ENCODE results near the gene ZCCHC9.
"Not testable (repeated sequence)": the region's sequence is repeated elsewhere in the genome, so short reads cannot be mapped to it uniquely, and the experiment has no call there.

Gene ZCCHC9

DNA sequence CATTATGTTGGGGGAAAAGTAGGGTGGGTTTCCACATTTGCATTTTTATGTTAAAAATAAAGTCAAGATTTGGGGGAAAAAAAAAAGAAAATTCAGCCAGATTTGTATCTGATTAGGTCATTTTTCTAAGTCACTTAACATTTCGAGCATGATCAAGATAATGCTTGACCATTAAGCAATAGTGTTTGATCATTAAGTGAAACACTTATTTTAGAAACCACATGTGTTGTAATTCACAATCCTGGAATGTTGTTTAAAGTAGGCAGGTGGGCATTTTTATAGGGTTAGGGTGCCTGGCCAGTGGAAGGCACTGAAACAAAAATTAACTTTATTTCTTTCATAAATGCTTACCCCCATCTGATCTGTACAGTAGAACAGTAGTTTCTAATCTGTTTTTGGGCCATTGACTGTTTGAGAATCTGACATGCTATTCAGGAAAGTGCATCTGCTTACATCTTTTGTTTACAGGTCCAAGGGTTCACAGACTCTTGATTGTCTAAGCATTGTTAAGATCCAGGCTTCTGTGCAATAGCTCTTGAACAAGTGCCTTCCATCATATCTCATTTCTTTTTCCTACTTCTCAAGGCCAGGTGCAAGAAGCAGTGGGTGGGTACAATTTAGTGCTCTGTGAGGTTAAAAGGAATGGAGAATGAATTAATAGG lies 9.1 kb downstream of the ZCCHC9 start:
- DNase-seq = no peak

DNA sequence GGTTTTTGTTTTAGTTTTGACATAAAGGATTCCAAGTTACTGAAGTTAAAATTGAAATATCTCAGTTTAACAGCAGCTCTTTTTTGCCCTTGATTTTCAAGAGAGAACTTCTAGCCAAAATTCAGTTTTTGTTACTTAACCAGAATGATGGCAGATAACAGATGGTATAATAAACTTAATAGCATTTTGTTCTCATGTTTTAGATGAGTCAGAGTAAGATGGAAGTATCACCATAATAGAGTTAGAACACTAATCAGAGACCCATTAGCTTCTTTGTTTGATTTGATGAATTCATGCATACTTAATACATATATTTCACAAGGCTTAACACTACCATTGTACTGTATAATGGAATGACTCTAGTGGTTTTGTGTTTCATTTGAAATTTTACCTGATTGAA lies 11.9 kb downstream of the ZCCHC9 start:
- no peak for DNase-seq

DNA sequence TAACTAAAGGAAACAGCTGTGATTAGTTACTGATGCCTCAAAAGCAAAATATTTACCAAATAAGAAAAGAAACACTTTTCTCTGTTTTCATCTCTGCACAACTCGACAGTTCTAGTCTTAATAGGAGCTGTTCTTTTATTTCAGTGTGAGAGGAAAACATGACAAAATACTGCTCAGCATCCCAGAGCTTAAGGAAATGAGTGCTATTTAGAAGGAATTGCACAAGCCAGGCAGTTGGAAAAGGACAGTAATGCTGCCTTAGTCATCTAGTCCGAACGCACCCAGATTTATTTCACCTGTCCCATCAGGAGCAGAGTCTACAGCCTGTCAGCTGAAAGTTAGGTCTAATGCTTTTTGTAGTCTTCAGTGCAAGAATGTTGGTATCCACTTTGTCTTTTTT lies 12.3 kb downstream of the ZCCHC9 start:
- DNase-seq = no peak

DNA sequence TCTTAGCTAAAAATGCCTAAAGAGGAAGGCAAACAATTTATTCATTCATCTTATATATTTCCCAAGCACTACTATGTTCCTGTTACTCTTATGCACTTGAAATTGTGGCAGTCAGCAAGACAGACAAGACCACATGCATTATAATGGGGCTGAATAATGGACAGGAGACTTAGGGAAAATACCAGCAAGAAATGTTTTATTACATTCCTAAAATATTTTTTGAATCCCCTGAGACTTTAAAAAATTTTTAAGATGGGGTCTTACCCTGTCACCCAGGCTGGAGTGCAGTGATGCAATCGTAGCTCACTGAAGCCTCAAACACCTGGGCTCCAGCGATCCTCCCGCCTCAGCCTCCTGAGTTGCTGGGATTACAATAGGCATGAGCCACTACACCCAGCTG lies 13.2 kb downstream of the ZCCHC9 start:
- no peak for DNase-seq

DNA sequence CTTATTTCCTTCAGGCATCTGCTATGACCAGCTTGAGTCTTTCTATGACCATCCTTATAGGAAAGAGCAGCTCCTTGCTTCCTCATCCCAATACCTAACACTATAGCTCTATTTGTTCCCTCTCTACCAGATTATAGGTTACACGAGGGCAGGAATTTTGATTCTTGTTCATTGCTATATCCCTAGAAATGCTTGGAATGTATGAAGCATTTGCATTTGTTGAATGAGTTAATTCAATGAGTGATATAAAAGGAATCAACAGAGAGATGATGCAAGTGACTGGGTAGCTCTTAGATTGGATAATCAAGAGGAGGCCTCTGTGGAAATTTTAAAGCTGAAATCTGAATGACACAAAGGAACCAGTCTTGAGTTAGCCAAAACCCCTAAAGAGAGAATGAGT lies 13.9 kb downstream of the ZCCHC9 start:
- no peak for DNase-seq

DNA sequence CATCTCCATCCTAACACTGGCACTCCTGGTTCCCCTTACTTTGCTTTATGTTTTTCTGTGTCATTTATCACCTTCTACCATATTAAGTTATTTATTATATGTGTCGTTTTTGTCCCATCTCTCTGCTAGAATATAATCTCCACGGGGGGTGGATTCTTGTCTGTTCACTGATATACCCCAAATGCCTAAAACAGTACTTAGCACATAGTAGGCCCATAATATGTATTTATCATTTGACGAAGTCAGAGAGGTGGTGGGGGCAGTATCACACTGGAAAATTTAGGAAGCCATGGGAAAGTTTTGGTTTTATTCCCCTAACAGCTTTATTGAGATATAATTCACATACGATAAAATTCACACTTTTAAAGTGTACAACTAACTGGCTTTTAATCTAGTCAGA lies 14.4 kb downstream of the ZCCHC9 start:
- DNase-seq = no peak

DNA sequence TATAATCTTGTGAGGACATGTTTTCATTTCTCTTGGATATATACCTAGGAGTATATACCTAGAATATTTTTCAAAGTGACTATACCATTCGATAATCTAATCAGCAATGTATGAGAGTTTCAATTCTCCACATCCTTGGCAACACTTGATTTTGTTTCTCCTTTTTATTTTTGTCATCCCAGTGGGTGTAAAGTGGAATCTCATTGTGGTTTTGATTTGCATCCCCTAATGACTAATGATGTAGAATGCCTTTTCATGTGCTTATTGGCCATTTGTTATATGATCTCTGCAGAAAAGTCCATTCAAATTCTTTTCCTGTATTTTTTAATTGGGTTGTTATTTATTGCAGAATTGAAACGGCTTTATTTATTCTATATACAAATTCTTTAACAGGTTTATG lies 15.2 kb downstream of the ZCCHC9 start:
- DNase-seq = no peak

DNA sequence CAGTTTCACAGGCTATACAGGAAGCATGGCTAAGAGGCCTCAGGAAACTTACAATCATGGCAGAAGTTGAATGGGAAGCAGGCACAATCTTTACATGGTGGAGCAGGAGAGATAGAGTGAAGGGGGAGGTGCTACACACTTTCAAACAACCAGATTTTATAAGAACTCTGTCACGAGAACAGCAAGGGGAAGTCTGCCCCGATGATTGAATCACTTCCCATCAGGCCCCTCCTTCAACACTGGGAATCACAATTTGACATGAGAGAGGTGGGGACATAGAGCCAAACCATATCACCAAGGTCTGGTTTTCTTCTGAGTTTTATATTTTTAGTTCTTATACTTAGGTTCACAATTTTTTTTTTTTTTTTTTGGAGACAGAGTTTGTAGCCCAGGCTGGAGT lies 16.1 kb downstream of the ZCCHC9 start:
- no peak for DNase-seq

DNA sequence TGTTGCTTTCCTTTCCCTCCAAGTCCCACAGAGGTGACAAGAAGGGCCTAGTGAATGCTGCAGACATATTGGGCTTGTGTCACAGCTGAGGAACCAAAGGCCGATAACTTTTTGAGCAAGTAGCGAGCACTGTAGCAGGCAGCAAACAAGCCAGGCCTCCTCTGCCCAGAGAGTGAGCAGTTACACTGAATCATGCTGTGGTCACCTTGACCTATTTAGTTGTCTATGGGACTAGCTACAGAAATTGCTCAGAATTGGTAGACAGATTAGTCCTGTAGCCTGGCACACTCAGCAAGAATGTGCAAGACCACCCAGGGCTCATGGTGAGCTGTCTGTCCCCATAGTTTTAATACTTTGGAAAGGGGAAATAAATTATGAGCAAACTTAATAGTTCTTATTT lies 25.2 kb downstream of the ZCCHC9 start:
- peak; percentile 13 for DNase-seq

DNA sequence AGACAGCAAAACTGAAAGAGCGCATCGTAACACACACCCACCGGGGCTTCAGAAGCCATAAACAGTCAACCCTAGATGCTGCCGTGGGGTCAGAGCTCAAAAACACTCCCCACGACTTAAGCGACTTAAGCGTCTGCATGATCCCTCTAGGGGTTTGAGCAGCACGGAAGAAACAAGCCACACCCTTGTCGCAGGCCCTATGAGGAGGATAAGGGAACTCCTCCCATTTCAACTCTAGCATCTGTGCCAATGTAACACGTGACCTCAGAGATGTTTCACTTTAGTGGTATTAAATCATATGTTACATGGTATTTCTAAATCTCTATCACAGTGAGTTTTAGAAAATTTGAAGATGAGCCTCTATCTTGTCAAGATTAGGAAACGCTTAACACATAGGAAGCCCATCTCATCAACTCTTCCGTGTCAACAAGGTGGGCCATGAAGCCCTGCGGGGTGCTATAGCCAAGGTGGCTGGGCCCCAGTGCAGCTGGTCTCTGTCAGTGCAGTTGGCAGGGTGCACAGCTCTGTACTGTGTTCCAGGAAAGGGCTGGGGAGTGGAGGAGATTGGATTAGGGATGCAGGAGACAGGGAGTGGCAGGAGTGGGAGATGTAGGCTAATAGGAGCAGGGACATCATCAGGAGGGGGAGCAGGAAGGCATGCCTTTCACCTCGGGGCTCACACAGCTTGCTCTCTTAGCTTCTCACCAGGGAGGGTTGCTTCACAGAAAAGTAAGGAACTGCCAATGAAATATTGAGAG lies 33.1 kb downstream of the ZCCHC9 start:
- DNase-seq = no peak

DNA sequence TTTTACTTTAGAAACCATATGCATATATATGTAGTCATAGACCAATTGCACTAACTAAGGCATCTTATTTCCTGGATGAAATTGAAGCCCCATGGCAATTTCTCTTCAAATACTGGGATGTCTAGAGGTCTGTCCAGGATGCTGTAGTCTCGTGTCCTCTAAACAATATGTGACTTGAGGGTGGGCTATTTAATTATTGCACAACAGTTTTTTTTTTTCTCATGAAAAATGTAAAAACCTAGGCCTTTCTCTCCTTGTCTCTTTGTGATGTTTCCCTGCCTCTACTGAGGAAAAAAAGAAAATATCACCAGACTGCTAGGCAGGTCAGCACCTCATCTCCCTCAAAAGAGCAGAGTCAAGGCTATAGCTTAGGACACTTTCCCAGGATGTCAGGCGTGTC lies 34.6 kb downstream of the ZCCHC9 start:
- DNase-seq = no peak

DNA sequence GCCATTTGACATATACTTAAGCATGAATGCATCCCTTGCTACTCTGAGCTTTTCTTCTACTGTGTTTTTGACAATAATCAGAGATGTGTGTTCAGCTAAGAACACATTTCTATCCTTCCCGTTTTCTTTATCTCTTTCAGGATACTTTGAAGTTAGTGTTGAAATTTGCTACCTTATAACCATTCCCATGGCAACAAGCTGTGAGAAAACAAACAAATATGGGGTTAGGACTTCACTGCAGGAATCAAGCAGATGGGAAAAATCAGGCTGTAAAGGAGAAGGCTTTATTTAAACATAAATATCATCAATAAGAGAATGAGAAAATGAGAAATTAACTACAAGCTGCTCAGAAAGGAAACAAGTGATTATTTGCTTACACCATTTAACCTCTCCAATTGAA lies 35.2 kb downstream of the ZCCHC9 start:
- DNase-seq = no peak

DNA sequence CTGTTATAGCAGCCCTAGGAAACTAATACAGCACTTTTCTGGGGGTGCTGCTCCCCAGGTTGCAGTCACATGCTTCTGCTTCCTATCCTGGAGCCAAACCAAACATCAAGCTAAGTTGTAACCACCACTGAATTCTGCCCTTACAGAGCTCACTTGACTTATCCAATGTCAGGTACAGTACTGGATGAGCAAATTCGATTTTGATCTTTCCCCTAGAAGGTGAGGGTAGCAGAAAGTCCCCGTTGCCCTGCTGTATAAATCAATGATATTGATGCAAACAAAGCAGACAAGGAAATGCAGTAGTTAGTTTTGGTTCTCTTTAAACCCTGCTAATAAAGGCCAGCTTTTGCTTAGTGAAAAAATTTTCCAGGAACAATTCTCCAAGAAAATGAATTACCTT lies 36.4 kb downstream of the ZCCHC9 start:
- DNase-seq = no peak

DNA sequence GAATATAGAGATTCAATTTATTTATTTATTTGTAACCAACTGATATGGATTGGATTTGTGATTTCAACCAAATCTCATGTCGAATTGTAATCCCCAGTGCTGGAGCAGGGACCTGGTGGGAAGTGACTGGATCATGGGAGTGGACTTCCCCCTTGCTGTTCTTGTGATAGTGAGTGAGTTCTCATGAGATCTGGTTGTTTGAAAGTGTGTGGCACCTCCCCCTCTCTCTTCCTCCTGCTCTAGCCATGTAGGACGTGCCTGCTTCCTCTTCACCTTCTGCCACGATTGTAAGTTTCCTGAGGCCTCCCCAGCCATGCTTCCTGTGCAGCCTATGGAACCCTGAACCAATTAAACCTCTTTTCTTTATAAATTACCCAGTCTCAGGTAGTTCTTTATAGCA lies 36.8 kb downstream of the ZCCHC9 start:
- DNase-seq = not testable (repeated sequence)

DNA sequence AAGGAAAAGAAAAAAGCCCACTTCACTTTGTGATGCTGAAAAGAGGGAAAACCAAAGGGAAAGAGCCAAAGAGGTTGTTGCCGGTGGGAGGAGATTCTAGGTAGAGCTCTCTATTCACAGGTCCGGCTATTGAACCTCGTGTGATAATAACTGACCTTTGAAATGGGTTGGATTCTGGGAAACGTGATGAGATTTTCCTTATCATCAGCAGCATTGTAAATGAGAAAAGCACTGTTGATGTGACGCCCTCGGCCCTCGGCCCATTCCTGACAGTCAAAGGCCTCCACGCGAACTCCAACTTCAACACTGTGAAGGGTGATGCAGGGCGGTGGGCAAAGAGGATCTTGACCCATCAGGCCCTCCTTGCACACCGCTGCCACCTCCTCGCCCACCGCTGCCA lies 43.3 kb downstream of the ZCCHC9 start:
- DNase-seq = no peak

DNA sequence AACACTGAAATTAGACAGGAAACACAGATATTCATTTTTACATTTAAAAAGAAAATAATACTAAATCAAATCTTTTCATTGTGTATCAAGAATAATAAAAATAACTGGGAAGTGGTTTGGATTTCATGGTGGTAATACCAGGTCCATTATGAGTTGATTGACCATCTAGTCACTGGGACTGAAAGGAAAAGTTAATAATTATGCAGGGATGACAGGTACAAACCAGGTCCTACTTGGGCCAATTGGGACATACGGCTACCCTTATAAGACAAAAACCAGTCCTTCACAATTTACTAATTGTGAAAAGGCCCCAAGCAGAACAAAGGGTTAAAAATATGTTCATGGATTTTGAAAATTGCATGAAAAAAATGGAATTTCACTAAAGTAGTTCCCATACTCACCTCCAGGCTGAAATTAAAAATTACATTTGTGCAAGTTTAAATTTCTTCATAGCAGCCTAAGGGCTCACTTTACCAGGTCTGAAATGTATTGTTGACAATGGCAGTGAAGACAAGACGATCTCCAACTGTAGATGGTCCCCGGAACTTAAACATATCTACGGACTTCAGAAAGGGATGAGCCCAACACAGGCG lies 44.1 kb downstream of the ZCCHC9 start:
- no peak for DNase-seq

DNA sequence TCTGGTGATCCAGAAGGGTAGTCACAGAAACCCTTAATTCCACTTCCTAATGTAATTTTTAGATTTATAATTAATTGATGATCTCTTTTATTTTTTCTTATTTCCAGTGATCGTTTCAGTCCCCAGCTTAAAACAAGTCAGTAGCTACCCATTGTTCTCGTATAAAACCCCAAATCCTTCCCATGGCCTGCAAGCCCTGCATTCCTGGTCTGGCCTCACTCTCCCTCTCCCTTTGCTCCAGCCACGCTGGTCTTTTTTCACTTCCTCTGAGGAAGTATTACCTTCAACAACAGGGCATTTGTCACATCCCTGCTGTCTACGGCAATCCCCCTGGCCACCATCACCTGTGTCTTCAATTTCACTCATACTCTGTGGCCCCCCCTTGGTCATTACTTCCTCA lies 47.8 kb downstream of the ZCCHC9 start:
- DNase-seq = no peak

DNA sequence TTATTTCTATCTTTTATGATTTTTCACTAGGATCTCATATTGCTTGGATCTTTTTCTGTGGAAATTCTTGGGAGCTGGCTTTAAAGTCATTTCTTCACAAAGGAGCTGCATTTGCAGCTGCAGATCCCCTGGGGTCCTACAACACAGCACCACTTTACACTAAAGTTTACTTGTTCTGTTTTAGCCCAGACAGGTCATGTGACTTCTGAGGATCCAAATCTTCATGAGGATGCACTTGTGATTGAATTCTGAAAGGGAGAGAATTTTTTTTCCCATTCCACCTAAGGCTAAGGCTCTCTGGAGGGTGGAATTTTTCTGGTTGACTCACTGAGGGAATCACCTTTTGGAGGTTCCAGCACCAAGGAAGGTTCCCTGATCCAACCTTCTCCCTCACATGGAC lies 49.1 kb downstream of the ZCCHC9 start:
- DNase-seq = no peak

DNA sequence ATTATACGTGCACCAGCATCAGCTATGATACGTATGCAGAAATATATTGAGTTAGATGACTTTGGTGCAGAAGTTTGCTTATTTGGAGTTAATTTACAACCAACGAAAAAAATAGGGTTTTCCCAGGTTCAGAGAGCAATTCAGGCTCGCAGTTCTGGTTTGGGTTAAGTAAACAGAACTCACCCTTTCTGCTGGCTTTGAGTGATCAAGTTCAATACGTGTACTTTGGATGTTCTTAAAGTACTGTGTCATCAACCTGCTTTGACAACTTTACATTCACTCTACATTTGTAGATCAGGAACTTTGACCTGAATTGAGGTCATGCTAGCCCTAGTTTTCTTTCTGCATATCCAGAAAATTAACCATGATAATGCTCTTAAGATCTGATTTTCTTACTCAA lies 51.8 kb downstream of the ZCCHC9 start:
- no peak for DNase-seq

DNA sequence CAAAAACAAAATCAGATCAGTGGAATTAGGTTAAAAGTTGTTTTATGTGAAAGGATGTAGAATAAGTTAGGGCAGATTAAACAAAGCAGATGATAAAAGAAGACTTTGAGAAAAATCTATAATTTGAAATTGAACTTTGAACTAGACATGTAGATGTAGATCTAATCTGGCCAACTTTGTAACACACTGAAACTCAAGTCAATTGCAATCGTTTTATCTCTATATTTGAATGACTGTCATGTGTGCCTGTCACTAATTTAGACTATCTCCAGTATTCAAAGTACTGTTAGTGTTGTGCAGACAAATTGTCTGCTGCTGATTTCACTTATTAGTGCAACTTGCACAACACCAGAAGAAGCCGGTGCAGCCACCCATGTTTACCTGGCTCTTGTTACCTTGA lies 52.7 kb downstream of the ZCCHC9 start:
- no peak for DNase-seq

DNA sequence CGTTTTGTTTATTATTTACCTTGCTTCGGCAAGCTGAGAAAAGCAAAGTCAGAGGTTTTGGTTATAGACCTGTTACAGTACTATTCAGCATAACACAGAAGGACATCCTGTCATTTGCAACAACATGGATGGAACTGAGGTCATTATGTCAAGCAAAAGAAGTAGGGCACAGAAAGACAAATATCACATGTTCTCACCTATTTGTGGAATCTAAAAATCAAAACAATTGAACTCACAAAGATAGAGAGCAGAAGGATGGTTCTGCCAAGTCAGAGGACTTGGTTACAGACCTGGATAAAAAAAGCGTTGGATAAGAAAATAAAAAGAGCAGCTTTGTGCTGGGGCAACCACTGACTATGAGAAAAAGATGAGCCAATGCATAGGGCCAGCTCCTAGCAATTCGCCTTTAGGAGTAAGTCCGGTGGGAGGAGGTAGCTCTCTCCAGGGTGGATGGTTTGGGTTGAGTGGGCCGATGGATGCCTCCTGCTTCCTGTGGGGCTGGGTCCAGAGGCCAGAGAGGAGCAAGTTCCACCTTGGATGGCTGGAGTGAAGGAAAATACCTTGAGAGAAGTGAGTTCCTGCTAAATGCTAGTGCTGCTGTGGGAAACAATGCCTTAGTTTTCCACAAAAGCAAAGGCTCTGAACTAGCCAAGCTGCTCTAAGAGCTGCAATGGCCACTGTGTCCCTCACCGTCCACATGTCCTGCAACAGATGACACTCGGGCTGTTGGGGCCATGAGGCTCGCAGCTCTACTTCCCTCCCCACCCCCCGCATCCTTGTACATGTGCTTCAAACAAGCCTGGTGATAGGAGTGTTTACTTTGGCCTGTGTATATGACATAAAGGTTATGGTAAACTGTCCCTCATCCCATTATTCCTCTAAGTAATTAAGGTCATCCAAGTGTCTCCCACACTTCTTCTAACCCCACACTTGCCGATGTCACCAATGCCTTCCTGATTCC lies 54.2 kb downstream of the ZCCHC9 start:
- no peak for DNase-seq

DNA sequence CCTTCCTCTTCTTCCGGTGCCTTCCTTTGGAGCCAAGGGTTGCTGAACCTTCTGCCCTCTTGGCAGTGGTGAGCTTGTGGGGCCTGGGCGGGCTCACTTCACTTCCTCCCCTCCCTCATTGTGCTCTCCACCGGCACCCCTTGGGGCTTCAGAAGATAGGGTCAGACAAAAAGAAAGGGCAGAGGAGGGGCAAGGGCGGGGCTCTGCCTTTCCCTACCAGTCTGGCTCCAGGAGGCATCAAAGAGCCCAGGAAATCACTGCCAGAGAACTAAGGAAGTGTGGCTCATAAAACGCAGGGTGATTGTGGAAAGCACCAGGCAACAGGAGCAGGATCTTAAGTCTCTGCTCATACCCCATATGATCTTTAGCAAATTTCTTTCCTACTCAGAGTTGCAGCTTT lies 57.7 kb downstream of the ZCCHC9 start:
- no peak for DNase-seq

DNA sequence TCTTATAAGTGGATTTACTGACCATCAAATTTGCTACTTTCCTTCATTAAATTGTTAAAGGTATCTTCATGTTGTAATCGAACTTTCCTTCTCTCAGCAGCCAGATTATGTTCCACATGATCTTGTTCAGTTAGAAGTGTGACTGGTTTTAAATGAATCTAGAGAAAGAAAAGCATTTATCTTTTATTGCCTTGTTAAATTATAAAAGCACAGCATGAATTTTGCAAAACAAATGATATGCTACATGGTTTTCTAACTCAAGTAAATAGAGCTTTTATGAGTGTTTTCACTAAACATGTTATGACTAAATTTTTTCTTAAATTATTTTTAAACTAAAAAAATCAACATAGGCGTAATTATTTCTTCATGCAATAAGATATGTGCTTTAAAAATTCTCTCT lies 58.5 kb downstream of the ZCCHC9 start:
- no peak for DNase-seq
